Esophagus muscularis mucosa (tissue), 4 donors: Measurements from ENCODE around the gene RCCD1. TPM values are rescaled to one million over a fixed set of nuclear protein-coding genes. Genes with fewer than 3 reads are reported as not detected.
"Not testable (repeated sequence)": the region's sequence is repeated elsewhere in the genome, so short reads cannot be mapped to it uniquely, and the experiment has no call there.

Source experiments
- DNase-seq: peaks from one replicate; pipeline ENCODE4 v3.0.0-alpha.2; 2017; ENCODE audit errors: extremely low spot score
- H3K27ac ChIP-seq, 4 donors: fragments of 200-600 bp; sonication (generic); replicated peaks in 1 of 4; 1 replicate in 3 of 4; 2 replicates in 1 of 4; pipeline ENCODE4 v1.5.1; 2016 to 2019; ENCODE audit warnings: mild to moderate bottlenecking in 1 of 4
- H3K27me3 ChIP-seq, 4 donors: fragments of 200-600 bp; sonication (generic); one replicate each; pipeline versions ENCODE4 v1.5.1 to v1.6.0; 2016 to 2019
- H3K36me3 ChIP-seq, 4 donors: fragments of 200-600 bp; sonication (generic); one replicate each; pipeline ENCODE4 v1.5.1; 2016 to 2019
- H3K4me1 ChIP-seq, 4 donors: fragments of 200-600 bp; sonication (generic); one replicate each; pipeline ENCODE4 v1.5.1; 2016 to 2019
- H3K4me3 ChIP-seq, 4 donors: fragments of 200-600 bp; sonication (generic); 1 replicate in 2 of 4; 2 replicates in 2 of 4; pipeline ENCODE4 v1.5.1; 2016 to 2019; ENCODE audit warnings: mild to moderate bottlenecking in 4 of 4, moderate library complexity in 1 of 4
- H3K9me3 ChIP-seq, 4 donors: fragments of 200-600 bp; sonication (generic); 1 replicate in 3 of 4; 2 replicates in 1 of 4; pipeline ENCODE4 v1.5.1; 2016 to 2019
- CTCF ChIP-seq, 3 experiments: fragments of 200-600 bp in 2 of 3; fragments of 450-650 bp in 1 of 3; sonication (generic) in 2 of 3; IDR thresholded peaks; one replicate each; pipeline ENCODE4 v1.5.1; 2017 to 2019; ENCODE audit warnings: antibody characterized with exemption in 3 of 3, mild to moderate bottlenecking in 2 of 3, moderate library complexity in 1 of 3
- EP300 ChIP-seq: sonication (generic); formaldehyde crosslinking; IDR thresholded peaks from one replicate; pipeline ENCODE4 v1.6.1; 2017; ENCODE audit warnings: antibody characterized with exemption
- POLR2A ChIP-seq: fragments of 450-650 bp; IDR thresholded peaks from one replicate; pipeline ENCODE4 v1.6.1; 2017; ENCODE audit warnings: antibody characterized with exemption, moderate library complexity, mild to moderate bottlenecking, low read depth
- POLR2AphosphoS5 ChIP-seq, 2 donors: sonication (generic); formaldehyde crosslinking; IDR thresholded peaks; one replicate each; pipeline ENCODE4 v1.6.1; 2017; ENCODE audit warnings: antibody characterized with exemption in 2 of 2
- WGBS: methylation state at CpG from one replicate; pipeline ENCODE4 v1.1.5; 2018; 5-methylcytosine and 5-hydroxymethylcytosine counted together
- intact Hi-C: fragments of 100-400 bp; cut with DNase I; formaldehyde crosslinking; loops from one replicate; pipeline ENCODE4 v1.15.1; 2023
- total RNA-seq, 4 donors: library from RNA; depleted of rRNA; stranded (reverse); fragments of >200 nt; gene quantifications; one replicate each; pipeline versions ENCODE4 v1.1.0 to v1.2.1, GENCODE V29; 2016

Gene RCCD1
- total RNA-seq, 4 donors from 2014 or later, result 5.3 to 12.7 (median 9.2) TPM

- DNase-seq, result no peak
- peaks cover 62 to 73% (median 72%) of the 10 kb centered on the region in 4 donors for H3K36me3 ChIP-seq
- intact Hi-C loops, result no loop called here
- 71% methylated on average over 14 of the region's 15 CpGs for WGBS
- H3K9me3 ChIP-seq, result no peaks in the 10 kb centered on the region
- peaks cover 24 to 41% (median 31%) of the 10 kb centered on the region in 4 donors for H3K4me1 ChIP-seq
- H3K4me3 ChIP-seq, result no peak overlapping the region
- TF ChIP-seq POLR2A, result no peak
- H3K27me3 ChIP-seq, result no peaks in the 10 kb centered on the region
- H3K27ac ChIP-seq, result peak overlapping the region in 2 of 4 donors; percentile 33 to 35
These were observed 47.5 kb upstream of the RCCD1 start for GRCh38 chr15:90907051-90907660.

- Histone ChIP-seq H3K4me1 (peaks cover 22 to 40% (median 31%) of the 10 kb centered on the region in 4 donors), H3K36me3 (peaks cover 70 to 82% (median 80%) of the 10 kb centered on the region in 4 donors), H3K27ac (peak overlapping the region in 2 of 4 donors; percentile 35 to 46), H3K9me3 (no peaks in the 10 kb centered on the region), H3K27me3 (no peaks in the 10 kb centered on the region), H3K4me3 (no peak overlapping the region)
- intact Hi-C loops, result no loop called here
- no peak for TF ChIP-seq POLR2A
- no peak for TF ChIP-seq POLR2AphosphoS5 (IDR thresholded peaks at IDR 0.05)
- TF ChIP-seq EP300, result no peak
- TF ChIP-seq CTCF (IDR thresholded peaks at IDR 0.05), result no peak
- DNase-seq, result no peak
- WGBS, result 80% methylated on average over 9 of the region's 9 CpGs
These were observed 46.7 kb upstream of the RCCD1 start for GRCh38 chr15:90907838-90908507.

GRCh38 chr15:90909449-90909848 lies 45.2 kb upstream of the RCCD1 start:
- H3K27me3 ChIP-seq, intact Hi-C loops, DNase-seq, H3K4me3 ChIP-seq, H3K27ac ChIP-seq, H3K9me3 ChIP-seq: not testable (repeated sequence)
- peaks cover 82 to 96% (median 95%) of the 10 kb centered on the region in 4 donors for H3K36me3 ChIP-seq
- 78% methylated on average over 11 of the region's 11 CpGs for WGBS
- peaks cover 10 to 26% (median 21%) of the 10 kb centered on the region in 4 donors for H3K4me1 ChIP-seq

DNA sequence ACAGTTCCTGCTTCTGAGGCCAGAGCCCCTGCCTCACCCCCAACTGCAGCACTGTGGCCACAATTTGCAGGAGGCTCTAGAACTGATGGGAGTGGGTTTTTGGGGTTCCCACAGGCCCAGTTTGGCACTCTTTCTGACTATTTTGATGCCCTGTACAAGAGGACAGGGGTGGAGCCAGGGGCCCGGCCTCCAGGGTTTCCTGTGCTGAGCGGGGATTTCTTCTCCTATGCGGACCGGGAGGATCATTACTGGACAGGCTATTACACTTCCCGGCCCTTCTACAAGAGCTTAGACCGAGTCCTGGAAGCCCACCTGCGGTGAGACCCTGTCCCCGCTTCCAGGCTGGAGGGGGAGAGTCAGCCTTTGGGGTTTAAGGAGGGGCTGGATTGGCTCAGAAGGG lies 44.7 kb upstream of the RCCD1 start:
- intact Hi-C loops, result no loop called here
- DNase-seq, result no peak
- WGBS, result 92% methylated on average over 8 of the region's 8 CpGs
- TF ChIP-seq POLR2A, result no peak
- no peak for TF ChIP-seq CTCF (IDR thresholded peaks at IDR 0.05)
- TF ChIP-seq POLR2AphosphoS5 (IDR thresholded peaks at IDR 0.05), result no peak
- TF ChIP-seq EP300, result no peak
- peaks cover 81 to 99% (median 97%) of the 10 kb centered on the region in 4 donors for H3K36me3 ChIP-seq
- H3K4me3 ChIP-seq, result no peak overlapping the region
- no peaks in the 10 kb centered on the region for H3K27me3 ChIP-seq
- no peak overlapping the region for H3K27ac ChIP-seq
- no peaks in the 10 kb centered on the region for H3K9me3 ChIP-seq
- H3K4me1 ChIP-seq, result peaks cover 10 to 26% (median 19%) of the 10 kb centered on the region in 4 donors

- WGBS, result 95% methylated on average over 22 of the region's 24 CpGs
- H3K36me3 ChIP-seq, result peaks cover 77 to 99% (median 97%) of the 10 kb centered on the region in 4 donors
- no peaks in the 10 kb centered on the region for H3K9me3 ChIP-seq
- H3K27me3 ChIP-seq, result no peaks in the 10 kb centered on the region
- H3K27ac ChIP-seq, result no peak overlapping the region
- H3K4me3 ChIP-seq, result no peak overlapping the region
- intact Hi-C loops, result no loop called here
- no peak for TF ChIP-seq CTCF (IDR thresholded peaks at IDR 0.05)
- TF ChIP-seq POLR2A, result no peak
- TF ChIP-seq EP300, result no peak
- TF ChIP-seq POLR2AphosphoS5 (IDR thresholded peaks at IDR 0.05), result no peak
- no peak for DNase-seq
- H3K4me1 ChIP-seq, result peaks cover 6 to 26% (median 15%) of the 10 kb centered on the region in 4 donors
These were observed 44.0 kb upstream of the RCCD1 start for GRCh38 chr15:90910441-90911301.
